K562 (cell line): ENCODE measurements around the gene SRRD. TPM values are rescaled to one million over a fixed set of nuclear protein-coding genes. Genes with fewer than 3 reads are reported as not detected.

Experiments used
- CCAR2 ChIP-seq: fragments of 200-400 bp; formaldehyde crosslinking; IDR thresholded peaks from 2 replicates; pipeline ENCODE4 v1.6.1; 2017; ENCODE audit warnings: mild to moderate bottlenecking, low read depth, low read length
- E2F4 ChIP-seq: sonication (generic); formaldehyde crosslinking; IDR thresholded peaks from 2 replicates; pipeline ENCODE4 v1.8.0; 2022; ENCODE audit warnings: mild to moderate bottlenecking, low read depth, missing genetic modification reagents
- ILF3 ChIP-seq: fragments of 450-650 bp; IDR thresholded peaks from 2 replicates; pipeline ENCODE4 v1.6.1; 2018; ENCODE audit warnings: antibody characterized with exemption, mild to moderate bottlenecking, moderate library complexity, borderline replicate concordance
- JUND ChIP-seq, 2 experiments: IDR thresholded peaks; 2 replicates in 1 of 2; 3 replicates in 1 of 2; pipeline ENCODE4 v1.6.1; 2011; ENCODE audit warnings: borderline replicate concordance in 2 of 2, low read depth in 2 of 2, low read length in 2 of 2, improper control_type of control experiment in 1 of 2, missing biosample characterization in 1 of 2, missing genetic modification characterization in 1 of 2, missing genetic modification reagents in 1 of 2
- SMAD2 ChIP-seq: fragments of 150-350 bp; IDR thresholded peaks from 2 replicates; pipeline ENCODE4 v1.6.1; 2014; ENCODE audit warnings: low read depth, mild to moderate bottlenecking, low read length
- ZBTB49 ChIP-seq: sonication (generic); formaldehyde crosslinking; IDR thresholded peaks from 2 replicates; pipeline ENCODE4 v1.8.0; 2022; ENCODE audit warnings: missing genetic modification reagents, mild to moderate bottlenecking, borderline replicate concordance
- polyA plus RNA-seq, 8 experiments: library from polyadenylated mRNA; depleted of rRNA in 4 of 8; stranded (reverse) in 5 of 8; unstranded in 3 of 8; fragments of >200 nt; fragmentation: Nextera tagmentation in 2 of 8; fragmentation: Illumina TruSeq in 1 of 8; extraction: Ambion mirVana in 2 of 8; extraction: Trizol in 1 of 8; gene quantifications; 2 replicates each; pipeline versions ENCODE4 v1.2.1 to v1.2.3, GENCODE V29; 2011 to 2014; ENCODE audit warnings: inconsistent platforms in 1 of 8, missing spikeins in 1 of 8
- total RNA-seq, 7 experiments: library from RNA; depleted of rRNA in 6 of 7; stranded (reverse); fragments of >200 nt in 6 of 7; fragmentation: Illumina TruSeq in 2 of 7; extraction: Trizol in 2 of 7; gene quantifications; 2 replicates each; pipeline versions ENCODE4 v1.2.1 to v1.2.3, GENCODE V29; 2011 to 2021; ENCODE audit warnings: low replicate concordance in 1 of 7

Gene SRRD
- total and polyA plus RNA-seq, 9 of the 15 experiments (the other 6 are each of a cell fraction or from before 2014, with no cell fraction given): 4.9 to 59.4 (median 34.4) TPM

GRCh38 chr22:26535603-26535908 is 51.9 kb downstream of the SRRD start (continued):
- TF ChIP-seq JUND (IDR thresholded peaks at IDR 0.05; ENCODE audit: borderline replicate concordance, low read depth, low read length): no peak
- TF ChIP-seq JUND (tag; IDR thresholded peaks at IDR 0.05; ENCODE audit: borderline replicate concordance, low read depth, low read length): no peak
- no peak for TF ChIP-seq CCAR2
- TF ChIP-seq ILF3: no peak
- no peak for TF ChIP-seq SMAD2
- TF ChIP-seq E2F4 (CRISPR knock-in tag): no peak
- TF ChIP-seq ZBTB49 (CRISPR knock-in tag): no peak
